ENCODE measurements around the gene DOP1A.

The DOP1A gene

DNA sequence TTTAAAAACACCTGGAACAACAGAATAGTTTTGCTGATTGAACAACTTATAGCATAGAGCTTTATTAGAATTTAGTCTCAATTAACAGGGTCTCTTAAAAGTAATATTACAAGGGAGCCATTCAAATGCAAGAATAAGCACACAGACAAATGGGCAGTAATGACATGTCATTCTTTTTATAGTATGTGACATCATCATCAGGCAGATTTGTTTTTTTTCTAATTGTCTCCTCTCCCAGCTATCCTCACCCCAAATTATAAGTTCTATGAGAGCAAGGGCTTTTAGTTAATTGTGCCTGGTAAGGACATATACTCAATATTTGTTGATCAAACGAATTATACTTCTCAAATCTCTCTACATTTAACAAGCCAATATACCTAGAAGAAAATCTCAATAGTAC is 114.6 kb downstream of the DOP1A start:
- TF ChIP-seq, protein P1, sequence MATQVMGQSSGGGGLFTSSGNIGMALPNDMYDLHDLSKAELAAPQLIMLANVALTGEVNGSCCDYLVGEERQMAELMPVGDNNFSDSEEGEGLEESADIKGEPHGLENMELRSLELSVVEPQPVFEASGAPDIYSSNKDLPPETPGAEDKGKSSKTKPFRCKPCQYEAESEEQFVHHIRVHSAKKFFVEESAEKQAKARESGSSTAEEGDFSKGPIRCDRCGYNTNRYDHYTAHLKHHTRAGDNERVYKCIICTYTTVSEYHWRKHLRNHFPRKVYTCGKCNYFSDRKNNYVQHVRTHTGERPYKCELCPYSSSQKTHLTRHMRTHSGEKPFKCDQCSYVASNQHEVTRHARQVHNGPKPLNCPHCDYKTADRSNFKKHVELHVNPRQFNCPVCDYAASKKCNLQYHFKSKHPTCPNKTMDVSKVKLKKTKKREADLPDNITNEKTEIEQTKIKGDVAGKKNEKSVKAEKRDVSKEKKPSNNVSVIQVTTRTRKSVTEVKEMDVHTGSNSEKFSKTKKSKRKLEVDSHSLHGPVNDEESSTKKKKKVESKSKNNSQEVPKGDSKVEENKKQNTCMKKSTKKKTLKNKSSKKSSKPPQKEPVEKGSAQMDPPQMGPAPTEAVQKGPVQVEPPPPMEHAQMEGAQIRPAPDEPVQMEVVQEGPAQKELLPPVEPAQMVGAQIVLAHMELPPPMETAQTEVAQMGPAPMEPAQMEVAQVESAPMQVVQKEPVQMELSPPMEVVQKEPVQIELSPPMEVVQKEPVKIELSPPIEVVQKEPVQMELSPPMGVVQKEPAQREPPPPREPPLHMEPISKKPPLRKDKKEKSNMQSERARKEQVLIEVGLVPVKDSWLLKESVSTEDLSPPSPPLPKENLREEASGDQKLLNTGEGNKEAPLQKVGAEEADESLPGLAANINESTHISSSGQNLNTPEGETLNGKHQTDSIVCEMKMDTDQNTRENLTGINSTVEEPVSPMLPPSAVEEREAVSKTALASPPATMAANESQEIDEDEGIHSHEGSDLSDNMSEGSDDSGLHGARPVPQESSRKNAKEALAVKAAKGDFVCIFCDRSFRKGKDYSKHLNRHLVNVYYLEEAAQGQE (IDR thresholded peaks at IDR 0.05; ENCODE audit: low read depth): no peak
- TF ChIP-seq ZBTB7A (IDR thresholded peaks at IDR 0.05; ENCODE audit: low read depth) (no peak), TCF12 (IDR thresholded peaks at IDR 0.05; ENCODE audit: low read depth) (no peak), CREB1 (IDR thresholded peaks at IDR 0.05; ENCODE audit: low read depth) (no peak), EGR1 (IDR thresholded peaks at IDR 0.05) (no peak), TEAD4 (IDR thresholded peaks at IDR 0.05) (no peak)
- TF ChIP-seq, protein P2, sequence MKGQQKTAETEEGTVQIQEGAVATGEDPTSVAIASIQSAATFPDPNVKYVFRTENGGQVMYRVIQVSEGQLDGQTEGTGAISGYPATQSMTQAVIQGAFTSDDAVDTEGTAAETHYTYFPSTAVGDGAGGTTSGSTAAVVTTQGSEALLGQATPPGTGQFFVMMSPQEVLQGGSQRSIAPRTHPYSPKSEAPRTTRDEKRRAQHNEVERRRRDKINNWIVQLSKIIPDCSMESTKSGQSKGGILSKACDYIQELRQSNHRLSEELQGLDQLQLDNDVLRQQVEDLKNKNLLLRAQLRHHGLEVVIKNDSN (IDR thresholded peaks at IDR 0.05): no peak

DNA sequence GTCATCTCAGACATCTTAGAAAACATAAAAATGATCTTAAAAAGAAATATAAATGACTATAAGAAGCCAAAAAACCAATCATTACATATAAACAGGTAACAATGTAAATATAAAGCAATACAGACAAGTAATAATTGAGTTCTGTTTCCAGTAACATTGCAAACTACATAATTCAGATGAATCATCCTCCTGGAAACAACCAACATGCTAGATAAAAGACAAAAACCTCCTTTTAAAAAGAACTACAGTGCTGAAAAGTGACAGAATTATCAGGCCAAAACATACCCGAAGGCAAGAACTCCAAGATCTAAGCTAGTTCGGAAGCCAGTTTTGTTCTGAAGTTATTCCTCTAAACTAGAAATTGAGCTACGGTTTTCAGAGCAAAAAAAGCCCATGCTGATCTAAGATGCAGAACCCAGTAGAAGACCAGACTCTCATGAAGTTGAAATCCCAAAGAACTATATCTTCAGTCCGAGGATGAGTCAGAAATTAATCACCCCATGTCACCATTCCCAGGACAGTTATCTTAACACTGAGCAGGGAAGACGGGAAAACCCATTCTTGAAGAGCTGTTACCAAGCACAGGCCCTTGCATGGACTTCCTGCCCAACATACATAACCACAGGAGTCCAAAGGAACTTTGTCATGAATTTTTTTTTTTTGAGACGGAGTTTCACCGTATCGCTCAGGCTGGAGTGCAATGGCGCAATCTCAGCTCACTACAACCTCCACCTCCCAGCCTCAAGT is 115.8 kb downstream of the DOP1A start:
- TF ChIP-seq RAD21 (IDR thresholded peaks at IDR 0.05; ENCODE audit: low read depth) (no peak), EP300 (IDR thresholded peaks at IDR 0.05; ENCODE audit: borderline replicate concordance) (no peak), TCF12 (IDR thresholded peaks at IDR 0.05; ENCODE audit: low read depth) (no peak), ZBTB7A (IDR thresholded peaks at IDR 0.05; ENCODE audit: low read depth) (no peak), TEAD4 (IDR thresholded peaks at IDR 0.05) (no peak), NFIC (IDR thresholded peaks at IDR 0.05) (no peak), CREB1 (IDR thresholded peaks at IDR 0.05; ENCODE audit: low read depth) (no peak), CEBPB (IDR thresholded peaks at IDR 0.05) (no peak)
- TF ChIP-seq, protein P2 (IDR thresholded peaks at IDR 0.05): no peak

DNA sequence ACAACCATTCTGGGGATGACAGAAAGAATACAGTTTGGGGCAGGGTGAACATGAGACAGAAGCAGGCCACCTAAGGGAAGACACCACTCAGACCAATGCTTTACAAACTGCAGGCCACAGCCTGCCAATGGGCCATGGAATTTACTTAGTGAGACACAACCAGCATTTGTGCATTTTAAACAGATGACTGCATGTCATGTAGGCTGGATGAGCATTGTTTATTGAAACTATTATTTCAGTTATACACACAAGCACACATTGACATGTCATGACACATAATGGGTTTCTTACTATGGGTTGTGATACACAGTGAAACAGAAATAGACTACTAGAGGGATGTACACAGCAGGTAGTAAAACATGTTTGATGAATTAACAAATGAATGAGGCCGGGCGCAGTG is 117.6 kb downstream of the DOP1A start:
- TF ChIP-seq RAD21 (IDR thresholded peaks at IDR 0.05; ENCODE audit: low read depth) (no peak), EGR1 (IDR thresholded peaks at IDR 0.05) (no peak), CREB1 (IDR thresholded peaks at IDR 0.05; ENCODE audit: low read depth) (no peak), FOXM1 (IDR thresholded peaks at IDR 0.05; ENCODE audit: borderline replicate concordance, low read depth) (no peak)
- TF ChIP-seq, protein P2 (IDR thresholded peaks at IDR 0.05): no peak
- TF ChIP-seq, protein P3, sequence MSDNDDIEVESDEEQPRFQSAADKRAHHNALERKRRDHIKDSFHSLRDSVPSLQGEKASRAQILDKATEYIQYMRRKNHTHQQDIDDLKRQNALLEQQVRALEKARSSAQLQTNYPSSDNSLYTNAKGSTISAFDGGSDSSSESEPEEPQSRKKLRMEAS (IDR thresholded peaks at IDR 0.05): no peak
- TF ChIP-seq, protein P1 (IDR thresholded peaks at IDR 0.05; ENCODE audit: low read depth): no peak

DNA sequence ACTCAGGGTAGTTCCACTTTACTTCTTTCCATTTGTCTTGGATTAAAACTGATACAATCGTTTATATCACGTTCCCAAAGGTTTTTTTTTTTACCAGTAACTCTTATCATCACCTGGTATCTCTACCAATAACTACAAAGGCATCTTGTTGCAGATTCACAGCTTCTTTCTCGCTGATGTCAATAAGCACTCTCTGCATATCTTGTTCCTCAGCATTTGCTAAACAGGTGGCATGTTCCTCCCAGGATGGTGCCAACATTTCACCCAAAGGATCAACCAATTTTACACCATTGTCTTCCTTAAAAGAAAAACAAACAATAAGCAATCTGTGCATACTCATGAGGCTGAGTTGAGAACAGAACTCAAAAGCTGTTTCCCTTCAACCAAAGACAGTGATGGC is 121.0 kb downstream of the DOP1A start:
- TF ChIP-seq NFIC (IDR thresholded peaks at IDR 0.05): no peak
- no peak for TF ChIP-seq TEAD4 (IDR thresholded peaks at IDR 0.05)
- no peak for TF ChIP-seq CEBPB (IDR thresholded peaks at IDR 0.05)
- TF ChIP-seq ZBTB7A (IDR thresholded peaks at IDR 0.05; ENCODE audit: low read depth): no peak
- no peak for TF ChIP-seq FOXM1 (IDR thresholded peaks at IDR 0.05; ENCODE audit: borderline replicate concordance, low read depth)
- TF ChIP-seq, protein P3 (IDR thresholded peaks at IDR 0.05): no peak
- TF ChIP-seq TCF12 (IDR thresholded peaks at IDR 0.05; ENCODE audit: low read depth): no peak
- no peak for TF ChIP-seq EGR1 (IDR thresholded peaks at IDR 0.05)
- no peak for TF ChIP-seq YY1 (IDR thresholded peaks at IDR 0.05; ENCODE audit: low read depth)

DNA sequence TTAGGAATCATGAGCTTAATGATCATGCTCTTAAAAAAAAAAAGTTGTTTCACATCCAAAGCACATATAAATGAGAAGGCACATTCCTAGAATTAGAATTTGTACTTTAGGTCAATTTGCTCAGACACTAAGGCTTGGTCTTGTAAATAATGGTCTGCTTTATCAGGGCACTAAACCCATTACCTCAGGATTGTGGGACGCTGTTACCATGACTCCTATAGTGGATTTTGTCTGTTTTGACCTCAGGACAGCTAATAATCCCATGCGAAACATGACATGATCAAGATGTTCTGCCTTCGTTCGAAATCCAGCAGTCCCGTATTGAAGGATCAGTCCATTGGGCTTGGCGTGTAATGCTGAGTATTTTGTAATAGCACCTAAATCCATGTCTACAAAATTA is 123.2 kb downstream of the DOP1A start:
- TF ChIP-seq FOXM1 (IDR thresholded peaks at IDR 0.05; ENCODE audit: borderline replicate concordance, low read depth) (no peak), TEAD4 (IDR thresholded peaks at IDR 0.05) (no peak), TAF1 (IDR thresholded peaks at IDR 0.05; ENCODE audit: low read depth) (no peak), EGR1 (IDR thresholded peaks at IDR 0.05) (no peak), EP300 (IDR thresholded peaks at IDR 0.05; ENCODE audit: borderline replicate concordance) (no peak), CEBPB (IDR thresholded peaks at IDR 0.05) (no peak), YY1 (IDR thresholded peaks at IDR 0.05; ENCODE audit: low read depth) (no peak)
- TF ChIP-seq, protein P3 (IDR thresholded peaks at IDR 0.05): no peak
- TF ChIP-seq, protein P1 (IDR thresholded peaks at IDR 0.05; ENCODE audit: low read depth): no peak
